ENCODE measurements around the gene SERGEF. TPM values are rescaled to one million over a fixed set of nuclear protein-coding genes. Genes with fewer than 3 reads are reported as not detected.

Gene SERGEF
- total RNA-seq, 1 experiment from 2014 or later = 31.4 TPM

GRCh38 chr11:17987826-17988225, 25.0 kb downstream of the SERGEF start:
- Histone ChIP-seq H3K79me1 (ENCODE audit: insufficient read depth, low read depth, low read length, poor library complexity, severe bottlenecking) (no peaks in the 10 kb centered on the region), H3K23me2 (ENCODE audit: insufficient read length, low read depth, low read length, poor library complexity, severe bottlenecking) (no peaks in the 10 kb centered on the region), H4K5ac (ENCODE audit: insufficient read length, low read depth, low read length) (no peak overlapping the region), H4K20me1 (ENCODE audit: control insufficient read depth, insufficient read depth, insufficient read length) (no peaks in the 10 kb centered on the region), H3K27me3 (ENCODE audit: insufficient read depth, low read length) (no peaks in the 10 kb centered on the region), H3K23ac (ENCODE audit: insufficient read length, low read depth, low read length) (no peak overlapping the region), H3K18ac (ENCODE audit: insufficient read length, low read depth, low read length) (no peak overlapping the region), H3K4me1 (ENCODE audit: insufficient read depth, low read length) (no peaks in the 10 kb centered on the region), H3K14ac (ENCODE audit: insufficient read depth, low read length) (no peak overlapping the region), H3K4ac (ENCODE audit: low read depth, low read length) (no peak overlapping the region), H3K9ac (ENCODE audit: extremely low read depth, insufficient read length, low read length) (no peak overlapping the region), H2BK20ac (ENCODE audit: low read depth, low read length, poor library complexity, severe bottlenecking) (no peak overlapping the region), H3K9me3 (ENCODE audit: control insufficient read depth, low read depth, low read length) (no peaks in the 10 kb centered on the region), H2AK5ac (ENCODE audit: insufficient read length, low read length) (no peak overlapping the region), H3K27ac (ENCODE audit: insufficient read length, low read depth, low read length) (no peak overlapping the region), H3K4me2 (ENCODE audit: insufficient read depth, insufficient read length, low read length) (no peak overlapping the region), H2BK120ac (ENCODE audit: low read depth, low read length, poor library complexity, severe bottlenecking) (no peak overlapping the region), H3T11ph (ENCODE audit: low read length) (no peak overlapping the region), H2BK5ac (ENCODE audit: insufficient read length, low read length) (no peak overlapping the region), H4K8ac (replicated peaks; ENCODE audit: insufficient read length, low read depth, low read length) (no peak overlapping the region), H3K79me2 (ENCODE audit: insufficient read depth, low read length) (no peaks in the 10 kb centered on the region), H2BK12ac (ENCODE audit: insufficient read length, low read depth, low read length) (no peak overlapping the region), H2BK15ac (ENCODE audit: low read depth, low read length) (no peak overlapping the region), H3K56ac (ENCODE audit: insufficient read length, low read depth, low read length) (no peak overlapping the region), H4K91ac (ENCODE audit: insufficient read length, low read depth, low read length) (no peak overlapping the region), H2AFZ (ENCODE audit: low read length) (no peak overlapping the region)
- no peak overlapping the region for H3K27ac Mint-ChIP-seq
- no peaks in the 10 kb centered on the region for H3K27me3 Mint-ChIP-seq (ENCODE audit: low read depth)
- no CpG with 5 or more reads among the region's 1 CpG for WGBS (ENCODE audit: extremely low coverage, insufficient read length, low lambda C conversion rate)
- H3K36me3 Mint-ChIP-seq (ENCODE audit: insufficient read depth in 1 of 3, low read depth in 3 of 3) = peaks cover 0 to 29% (median 3%) of the 10 kb centered on the region in 3 experiments; a peak in 3 of 7 replicates
- H3K4me1 Mint-ChIP-seq = no peaks in the 10 kb centered on the region
- H3K4me3 Mint-ChIP-seq = no peak overlapping the region
- TF ChIP-seq CTCF (conservative IDR thresholded peaks at IDR 0.05) = no peak
- DNase-seq = no peak
- H3K9me3 Mint-ChIP-seq = no peaks in the 10 kb centered on the region
